GM18868 (cell line): Measurements from ENCODE around the gene SLN.
A peak's percentile ranks its signal among the peaks of the same experiment; 100 is the strongest.

Experiments used
- ATAC-seq: cut with Tn5 transposase; IDR thresholded peaks from one replicate; pipeline ENCODE4 v1.9.1; 2021; ENCODE audit warnings: mild to moderate bottlenecking, moderate library complexity; ENCODE audit not compliant: unreplicated experiment

The SLN gene

GRCh38 chr11:107688322-107688918 lies 23.4 kb downstream of the SLN start:
- ATAC-seq = no peak

DNA sequence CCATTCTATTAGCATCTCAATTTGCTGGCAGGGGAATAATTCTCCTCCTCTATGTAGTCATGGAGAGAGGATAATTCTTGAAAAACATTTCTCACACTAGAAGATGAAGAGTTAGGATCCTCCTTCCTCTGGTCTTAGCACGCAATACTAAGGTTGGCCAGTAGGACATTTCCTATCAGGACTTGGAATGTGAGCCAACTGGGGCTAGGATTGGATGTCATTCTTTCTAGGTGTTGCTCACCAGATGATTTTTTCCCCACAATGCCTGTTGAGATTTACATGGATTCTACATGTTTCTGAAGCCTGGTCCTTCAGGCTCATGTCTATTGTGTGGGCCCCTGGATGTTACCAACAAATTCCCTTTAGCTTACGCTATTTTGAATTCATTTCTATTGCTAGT lies 28.0 kb downstream of the SLN start:
- ATAC-seq = no peak

DNA sequence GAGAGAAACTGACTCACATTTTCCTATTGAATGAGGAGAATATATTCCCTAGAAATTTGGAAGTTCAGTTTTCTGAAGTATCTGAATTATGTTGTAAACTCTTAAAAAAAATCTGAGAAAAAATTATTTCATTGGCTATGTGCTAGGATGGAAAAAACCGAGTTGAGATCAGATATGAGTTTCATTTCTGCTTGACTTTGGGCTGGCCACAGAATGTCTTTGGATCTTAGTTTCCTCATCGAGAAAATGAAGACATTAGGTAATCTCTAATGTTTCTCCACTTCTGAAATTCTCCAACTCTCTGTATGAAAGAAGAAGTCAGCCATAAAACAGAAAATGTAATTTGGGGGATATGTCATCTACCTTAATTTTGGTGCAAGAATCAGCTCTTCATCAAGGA lies 28.8 kb downstream of the SLN start:
- ATAC-seq = no peak

- no peak for ATAC-seq
Observed at GRCh38 chr11:107682572-107682971, 29.3 kb downstream of the SLN start.

GRCh38 chr11:107682171-107682570 lies 29.7 kb downstream of the SLN start:
- ATAC-seq = no peak

- ATAC-seq = peak; percentile 68
Observed at GRCh38 chr11:107679255-107680024, 32.4 kb downstream of the SLN start.

GRCh38 chr11:107678632-107678971 lies 33.3 kb downstream of the SLN start:
- no peak for ATAC-seq

DNA sequence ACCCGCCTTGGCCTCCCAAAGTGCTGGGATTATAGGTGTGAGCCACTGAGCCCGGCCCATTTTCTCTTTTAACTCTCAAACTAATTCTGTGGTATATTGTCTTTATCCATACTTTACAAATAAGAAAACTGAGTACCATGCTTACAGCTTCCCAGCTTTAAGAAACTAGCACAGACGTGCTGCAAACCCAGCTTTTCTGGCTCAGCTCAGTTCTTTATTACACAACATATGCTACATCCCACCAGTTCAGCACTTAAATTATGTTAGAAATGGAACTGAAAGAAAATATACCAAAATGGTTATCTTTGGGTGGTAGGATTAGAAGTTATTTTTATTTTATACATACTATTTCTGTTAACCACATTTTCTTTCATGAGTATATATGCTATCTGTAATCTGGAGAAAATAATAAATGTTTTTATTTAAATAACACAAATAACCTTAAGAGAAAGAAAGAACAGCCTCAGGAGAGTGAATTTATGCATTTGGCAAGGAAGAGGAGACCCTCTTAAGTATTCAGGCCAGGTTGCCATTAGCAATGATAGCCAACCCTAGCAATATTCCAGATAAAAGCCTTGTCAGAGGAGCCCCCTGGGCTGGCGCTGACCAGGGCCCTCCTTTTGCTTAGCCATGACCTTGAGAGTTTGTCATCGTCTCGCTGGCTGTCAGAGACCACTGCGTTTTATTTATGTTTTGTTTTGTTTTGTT lies 33.8 kb downstream of the SLN start:
- no peak for ATAC-seq

GRCh38 chr11:107676336-107677057 lies 35.4 kb downstream of the SLN start:
- no peak for ATAC-seq

DNA sequence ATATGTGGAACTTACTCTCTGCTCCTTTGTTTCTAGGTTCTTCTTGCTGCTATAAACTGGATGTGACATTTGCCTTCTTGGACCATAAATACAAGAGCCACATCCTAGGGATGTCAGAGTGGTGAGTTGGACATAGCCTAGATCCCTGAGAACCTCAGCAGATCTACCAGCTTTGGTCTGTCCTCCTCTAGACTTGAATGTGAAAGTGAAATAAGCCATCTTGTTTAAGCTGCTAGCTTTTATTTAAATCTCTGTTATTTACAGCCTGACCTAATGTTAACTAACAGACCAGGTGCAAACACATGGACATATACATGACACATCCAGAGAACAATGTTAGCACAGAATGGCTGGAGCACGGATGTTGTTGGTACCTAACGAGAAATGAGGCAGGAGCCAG lies 36.0 kb downstream of the SLN start:
- no peak for ATAC-seq

- ATAC-seq = no peak
Observed at GRCh38 chr11:107669893-107670601, 41.8 kb downstream of the SLN start.

DNA sequence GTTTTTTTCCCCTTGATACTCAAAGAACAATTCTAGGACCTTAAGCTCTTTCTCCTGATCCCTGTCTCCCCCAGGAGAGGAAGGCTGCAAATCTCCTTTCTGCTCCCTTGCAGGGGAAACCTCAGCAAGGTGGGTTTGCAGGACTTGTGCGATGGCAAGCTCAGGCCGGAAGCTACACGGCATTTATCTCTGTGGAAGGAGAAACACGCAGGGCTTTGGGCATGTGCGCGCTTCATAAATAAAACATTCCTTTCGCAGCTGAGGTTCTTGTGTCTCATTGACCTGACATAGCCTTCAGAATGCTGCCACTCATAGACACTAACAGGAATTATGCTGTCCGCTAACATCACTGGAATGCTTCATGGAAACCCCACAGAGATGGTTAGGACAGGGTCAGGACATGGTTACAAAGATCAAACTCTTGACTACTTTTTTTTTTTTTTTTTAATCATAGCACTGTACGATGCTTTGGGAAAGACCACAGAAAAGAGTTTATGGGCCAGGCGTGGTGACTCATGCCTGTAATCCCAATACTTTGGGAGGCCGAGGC lies 42.6 kb downstream of the SLN start:
- no peak for ATAC-seq

DNA sequence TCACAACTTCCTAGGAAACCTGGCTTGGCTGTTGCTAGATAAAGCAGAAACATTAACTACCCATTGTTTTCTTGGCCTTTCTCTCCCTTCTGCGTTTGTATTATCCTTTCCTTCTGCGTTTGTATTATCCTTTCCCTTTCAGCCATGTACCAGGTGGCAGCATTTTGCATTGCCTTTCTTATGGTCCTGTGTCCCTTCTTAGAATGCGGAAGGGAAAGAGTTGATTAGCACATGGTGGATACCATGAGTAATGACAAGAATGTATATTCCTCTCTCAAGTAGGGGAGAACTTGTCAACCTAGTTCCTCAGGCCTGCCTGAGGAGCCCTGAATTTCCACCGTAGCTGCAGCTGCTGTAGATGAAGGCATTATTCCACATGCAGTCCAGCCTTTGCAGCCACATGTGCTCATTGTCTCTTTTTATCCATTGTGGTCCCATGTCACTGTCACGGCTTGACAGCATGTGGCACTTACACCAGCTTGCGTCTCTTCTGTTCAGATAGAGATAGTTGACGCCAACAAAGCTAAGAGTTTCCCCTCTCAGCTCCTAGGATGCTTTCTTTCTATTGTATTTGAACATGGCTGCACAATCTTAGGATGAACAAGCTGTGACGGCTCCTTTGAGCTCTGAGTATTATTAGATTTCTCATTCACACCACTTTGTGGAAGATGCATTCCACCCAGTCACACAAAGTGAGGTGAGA lies 44.8 kb downstream of the SLN start:
- ATAC-seq = no peak

- no peak for ATAC-seq
Observed at GRCh38 chr11:107665018-107665417, 46.8 kb downstream of the SLN start.

- ATAC-seq = no peak
Observed at GRCh38 chr11:107661656-107662055, 50.2 kb downstream of the SLN start.

DNA sequence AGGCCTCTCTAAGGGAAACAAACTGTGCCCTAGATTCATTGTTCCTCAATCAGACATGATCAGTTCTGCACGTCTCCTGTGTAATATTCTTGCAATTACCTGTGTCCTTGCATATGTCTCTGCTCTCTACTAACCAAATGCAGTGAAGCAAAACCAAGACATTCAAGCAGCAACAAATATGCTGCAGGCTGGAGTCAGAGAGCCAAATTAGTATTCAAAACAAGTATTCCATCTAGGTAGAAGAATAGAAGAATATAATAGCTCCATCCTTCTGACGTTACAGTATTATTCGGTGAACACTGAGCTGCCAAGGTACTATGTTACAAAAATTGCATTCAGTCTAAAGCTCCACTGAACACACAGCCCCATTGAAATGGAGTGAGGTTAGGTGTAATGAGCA lies 51.8 kb downstream of the SLN start:
- no peak for ATAC-seq

- no peak for ATAC-seq
Observed at GRCh38 chr11:107659310-107659709, 52.5 kb downstream of the SLN start.
